ENCODE results near the gene HNRNPL.
"Not testable (repeated sequence)": the region's sequence is repeated elsewhere in the genome, so short reads cannot be mapped to it uniquely, and the experiment has no call there.

HNRNPL gene

GRCh38 chr19:38849860-38850435, at the start of gene HNRNPL:
HNRNPL (minus strand) TSS chr19:38849986; CDS start chr19:38849966, 20 bp downstream.
- in situ Hi-C loops (cut with HindIII; ENCODE audit: low sequenced_read_pairs): no loop called here

- in situ Hi-C loops (cut with HindIII; ENCODE audit: low sequenced_read_pairs): no loop called here
Measured at GRCh38 chr19:38898788-38899446, 49.1 kb upstream of the HNRNPL start.

DNA sequence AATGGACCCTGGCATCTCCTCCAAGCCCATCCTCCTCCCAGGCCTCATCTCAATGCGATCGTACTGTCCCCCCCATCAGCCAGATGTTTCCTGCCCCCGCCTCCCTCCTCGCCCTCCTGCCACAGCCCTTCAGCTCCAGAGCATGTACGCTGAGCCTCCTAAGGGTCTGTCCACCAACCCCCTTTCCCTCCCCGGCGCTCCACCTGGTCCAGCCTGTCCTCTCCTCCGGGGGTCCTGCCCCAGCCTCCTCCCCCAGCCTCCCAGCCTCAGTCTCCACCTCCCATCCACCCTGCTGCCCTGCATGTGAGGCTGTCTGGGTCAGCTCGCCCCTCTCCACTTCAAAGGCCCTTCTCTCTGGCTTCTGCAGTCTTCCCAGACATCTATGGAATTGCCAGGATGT, 45.2 kb upstream of the HNRNPL start:
- in situ Hi-C loops (cut with HindIII; ENCODE audit: low sequenced_read_pairs): no loop called here

- in situ Hi-C loops (cut with HindIII; ENCODE audit: low sequenced_read_pairs): no loop called here
Measured at GRCh38 chr19:38893341-38893771, 43.6 kb upstream of the HNRNPL start.

- in situ Hi-C loops (cut with HindIII; ENCODE audit: low sequenced_read_pairs): no loop called here
Measured at GRCh38 chr19:38892841-38893240, 43.1 kb upstream of the HNRNPL start.

DNA sequence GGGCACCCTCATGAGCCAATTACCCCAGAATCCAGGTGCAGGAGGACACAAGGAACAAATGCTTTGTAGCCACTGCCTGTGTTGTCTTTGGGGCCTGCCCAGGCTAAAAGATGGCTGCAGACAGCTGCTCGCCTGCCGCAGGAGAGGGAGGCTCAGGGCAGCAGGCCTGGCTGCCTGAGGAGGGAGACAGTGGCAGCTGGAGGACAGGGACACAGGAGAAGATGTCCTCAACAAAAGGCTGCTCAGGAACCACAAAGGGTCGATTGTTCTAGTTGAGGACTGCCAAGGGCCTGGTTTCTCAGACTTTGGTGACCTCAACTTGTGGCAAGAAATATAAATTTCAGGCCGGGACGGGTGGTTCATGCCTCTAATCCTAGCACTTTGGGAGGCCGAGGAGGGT, 42.0 kb upstream of the HNRNPL start:
- in situ Hi-C loops (cut with HindIII; ENCODE audit: low sequenced_read_pairs): no loop called here

- in situ Hi-C loops (cut with HindIII; ENCODE audit: low sequenced_read_pairs): no loop called here
Measured at GRCh38 chr19:38890686-38891085, 40.9 kb upstream of the HNRNPL start.

- in situ Hi-C loops (cut with HindIII; ENCODE audit: low sequenced_read_pairs): no loop called here
Measured at GRCh38 chr19:38889803-38890202, 40.0 kb upstream of the HNRNPL start.

GRCh38 chr19:38888876-38889275, 39.1 kb upstream of the HNRNPL start:
- in situ Hi-C loops (cut with HindIII; ENCODE audit: low sequenced_read_pairs): no loop called here

GRCh38 chr19:38884691-38885090, 34.9 kb upstream of the HNRNPL start:
- in situ Hi-C loops (cut with HindIII; ENCODE audit: low sequenced_read_pairs): not testable (repeated sequence)

DNA sequence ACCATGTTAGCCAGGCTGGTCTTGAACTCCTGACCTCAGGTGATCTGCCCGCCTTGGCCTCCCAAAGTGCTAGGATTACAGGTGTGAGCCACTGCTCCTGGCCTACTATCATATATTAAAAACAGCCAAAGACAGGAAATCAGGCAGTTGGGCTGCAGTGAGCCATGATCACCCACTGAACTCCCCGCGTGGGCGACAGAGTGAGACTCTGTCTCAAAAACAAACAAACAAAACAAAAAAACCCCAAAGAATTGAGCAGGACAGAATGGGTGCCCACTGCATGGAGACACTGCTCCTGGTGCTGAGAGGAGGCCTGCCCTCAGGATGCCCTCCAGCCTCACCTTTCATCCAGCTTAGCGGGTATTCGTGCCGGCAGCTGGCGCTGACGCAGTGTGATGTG, 33.5 kb upstream of the HNRNPL start:
- in situ Hi-C loops (cut with HindIII; ENCODE audit: low sequenced_read_pairs): no loop called here

DNA sequence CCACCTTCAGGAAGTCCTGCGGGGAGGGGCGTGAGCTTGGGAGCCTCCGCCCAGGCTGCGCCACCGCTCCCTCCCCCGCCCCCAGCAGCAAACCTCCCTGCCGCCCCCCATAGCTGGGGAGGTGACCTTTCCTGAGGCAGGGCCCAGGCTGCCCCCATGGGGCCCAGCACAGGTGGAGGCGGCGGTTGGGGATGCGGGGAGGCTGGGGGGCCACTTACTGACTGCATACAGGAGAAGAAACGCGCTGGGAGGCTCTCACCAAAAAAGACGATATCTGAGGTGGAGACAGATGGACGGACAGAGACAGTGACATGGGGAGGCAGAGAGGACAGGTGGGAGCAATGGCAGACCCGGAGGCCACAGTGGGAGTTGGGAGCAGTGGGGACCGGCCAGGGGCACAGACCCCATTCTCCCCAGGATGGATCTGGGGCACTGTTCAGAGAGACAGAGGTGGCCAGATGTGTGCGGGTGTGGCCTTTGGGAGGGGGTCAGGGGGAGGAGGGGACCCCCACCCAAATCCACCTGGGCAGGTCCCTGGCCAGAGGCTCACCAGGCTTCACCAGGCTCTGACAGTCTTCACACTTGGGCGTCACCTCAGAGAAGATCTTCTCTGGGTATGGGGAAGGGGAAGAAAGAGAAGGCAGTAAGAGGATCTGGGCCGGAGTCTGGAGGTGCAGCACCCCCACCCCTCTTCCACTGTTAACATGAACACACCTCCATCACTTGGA, 31.3 kb upstream of the HNRNPL start:
- in situ Hi-C loops (cut with HindIII; ENCODE audit: low sequenced_read_pairs): no loop called here

DNA sequence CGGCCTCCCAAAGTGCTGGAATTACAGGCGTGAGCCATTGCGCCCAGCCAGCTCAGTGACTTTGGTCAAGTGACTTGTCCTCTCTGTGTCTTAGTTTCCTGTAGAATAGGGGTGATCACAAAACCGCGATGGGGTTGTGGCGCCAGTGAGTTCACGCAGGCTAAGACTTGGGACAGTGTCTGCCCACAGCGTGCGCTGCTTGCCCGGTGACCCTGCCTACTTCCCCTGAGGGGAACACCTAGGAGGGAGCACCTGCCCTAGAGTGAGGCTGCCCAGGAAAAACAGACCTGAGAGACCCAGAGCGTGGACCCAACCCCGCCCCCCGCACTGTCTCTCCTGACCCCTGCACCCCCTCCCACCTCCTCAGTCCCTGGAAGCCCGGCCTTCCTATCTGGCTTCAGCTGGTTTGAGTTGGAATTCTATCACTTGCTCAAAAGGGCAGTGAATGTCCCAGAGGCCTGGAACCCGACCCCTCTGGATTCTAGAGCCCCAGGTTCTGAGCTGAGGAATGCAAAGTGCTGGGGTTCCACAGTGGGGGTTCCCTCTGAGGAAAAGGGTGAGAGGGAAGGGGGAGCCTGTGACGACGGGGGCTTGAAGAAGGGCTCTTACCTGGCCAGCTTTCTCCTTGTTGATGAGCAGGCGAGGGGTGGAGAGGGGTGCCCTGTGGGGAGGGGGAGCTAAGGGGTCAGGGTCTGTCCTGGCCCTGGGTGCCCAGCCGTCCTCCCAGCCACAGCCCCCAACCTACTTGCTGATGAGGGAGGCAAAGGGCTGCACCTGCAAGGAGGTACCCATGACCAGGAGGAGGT, 30.5 kb upstream of the HNRNPL start:
- in situ Hi-C loops (cut with HindIII; ENCODE audit: low sequenced_read_pairs): no loop called here

GRCh38 chr19:38879400-38879751, 29.6 kb upstream of the HNRNPL start:
- in situ Hi-C loops (cut with HindIII; ENCODE audit: low sequenced_read_pairs): no loop called here

GRCh38 chr19:38878575-38879399, 29.0 kb upstream of the HNRNPL start:
- in situ Hi-C loops (cut with HindIII; ENCODE audit: low sequenced_read_pairs): no loop called here

GRCh38 chr19:38877781-38878574, 28.2 kb upstream of the HNRNPL start, which contains the start of gene RINL:
RINL (minus strand) TSS chr19:38878275; CDS start chr19:38876742, 1,533 bp downstream.
- in situ Hi-C loops (cut with HindIII; ENCODE audit: low sequenced_read_pairs): no loop called here

DNA sequence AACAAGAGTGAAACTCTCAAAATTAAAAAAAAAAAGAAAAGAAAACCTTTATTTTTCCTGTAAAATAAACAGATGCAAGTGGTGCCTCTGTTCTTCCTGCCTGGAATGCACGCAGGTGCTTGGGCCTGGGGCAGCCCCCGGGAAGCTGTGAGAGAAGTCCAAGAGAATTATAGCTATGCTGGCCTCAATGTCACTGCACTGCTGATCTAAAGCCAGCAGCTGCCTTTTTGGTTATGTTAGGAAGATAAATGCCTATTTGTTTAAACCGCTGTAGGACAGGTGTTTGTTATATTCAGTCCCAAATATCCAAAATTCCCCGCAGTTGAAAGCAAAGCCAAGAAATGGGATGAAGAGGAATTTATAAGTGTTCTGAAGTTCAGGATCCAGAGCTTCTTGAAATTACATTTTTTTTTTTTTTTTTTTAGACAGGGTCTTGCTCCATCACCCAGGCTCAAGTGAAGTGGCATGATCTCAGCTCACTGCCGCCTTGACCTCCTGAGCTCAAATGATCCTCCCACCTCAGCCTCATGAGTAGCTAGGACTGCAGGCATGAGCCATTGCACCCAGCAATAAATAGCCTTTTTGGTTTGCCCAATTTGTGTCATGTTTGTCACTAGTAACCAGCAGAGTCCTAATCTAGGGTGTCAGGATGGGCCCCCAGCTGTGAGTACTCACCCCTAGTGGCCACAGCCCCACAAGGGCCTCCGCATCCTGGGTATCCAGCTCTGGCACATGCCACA, 26.0 kb upstream of the HNRNPL start:
- in situ Hi-C loops (cut with HindIII; ENCODE audit: low sequenced_read_pairs): no loop called here

GRCh38 chr19:38873400-38873799, 23.6 kb upstream of the HNRNPL start:
- in situ Hi-C loops (cut with HindIII; ENCODE audit: low sequenced_read_pairs): not testable (repeated sequence)

DNA sequence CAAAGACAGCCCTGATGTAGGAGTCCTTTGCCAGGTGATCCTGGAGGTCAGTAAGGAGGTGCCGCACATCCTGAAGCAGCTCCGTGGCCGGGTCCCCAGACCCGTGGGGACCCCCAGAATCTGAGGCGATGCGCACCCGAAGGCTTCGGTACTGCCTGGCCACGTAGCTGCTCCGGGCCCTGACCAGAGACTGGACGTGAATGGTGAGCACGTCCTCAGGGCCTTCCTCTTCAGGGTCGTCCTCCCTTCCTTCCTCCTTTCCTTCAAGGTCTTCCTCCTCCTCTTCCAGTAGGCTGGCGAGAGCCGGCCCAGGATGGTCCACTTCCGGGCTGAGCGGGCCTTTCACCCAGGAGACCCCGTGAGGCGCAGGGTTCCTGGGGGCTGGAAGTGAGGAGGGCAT, 20.8 kb upstream of the HNRNPL start:
- in situ Hi-C loops (cut with HindIII; ENCODE audit: low sequenced_read_pairs): no loop called here

Data from DLD1 (cell line).